T47D (cell line): Measurements from ENCODE around the gene CSNK1A1L.

Experiments used
- DNase-seq, 2 experiments: peaks; one replicate each; pipeline versions ENCODE4 v3.0.0 to v3.0.0-alpha.2; 2011 to 2012; ENCODE audit warnings: low read depth in 1 of 2, low spot score in 1 of 2
- JUND ChIP-seq: IDR thresholded peaks from 2 replicates; pipeline ENCODE4 v1.6.1; 2012; ENCODE audit warnings: low read depth
- in situ Hi-C: cut with HindIII; loops from 2 replicates; pipeline ENCODE4 v1.10.0; 2016; ENCODE audit warnings: low sequenced_read_pairs, low pct_unique_long_range_greater_than_20kb

Gene CSNK1A1L

DNA sequence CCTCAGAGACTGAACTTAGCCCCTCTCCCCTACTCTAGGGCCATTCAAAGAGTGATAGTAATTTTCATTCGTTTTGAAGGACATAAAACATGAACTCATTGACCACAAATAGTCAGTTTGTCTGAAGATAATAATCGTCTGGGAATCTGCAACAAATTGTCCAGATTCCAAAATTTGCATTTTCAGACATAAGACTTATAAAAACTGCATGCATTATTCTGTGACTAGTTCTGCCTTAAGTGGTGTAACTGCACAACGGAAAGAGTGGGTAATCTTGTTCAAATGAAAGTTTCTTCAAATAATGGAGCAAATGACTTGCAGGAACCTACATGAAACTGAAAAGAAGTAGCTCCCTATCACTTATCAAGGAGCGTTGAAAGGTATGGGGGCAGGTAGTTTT is 8.4 kb downstream of the CSNK1A1L start:
- in situ Hi-C loops: no loop called here
- no peak for DNase-seq
- TF ChIP-seq JUND: no peak

- in situ Hi-C loops: no loop called here
- no peak for DNase-seq
These were observed 10.6 kb downstream of the CSNK1A1L start for GRCh38 chr13:37094840-37095239.

GRCh38 chr13:37094099-37094498 is 11.4 kb downstream of the CSNK1A1L start:
- TF ChIP-seq JUND: no peak
- in situ Hi-C loops: no loop called here
- no peak for DNase-seq

More at GRCh38 chr13:37094840-37095239, 10.6 kb downstream of the CSNK1A1L start:
- TF ChIP-seq JUND: no peak

GRCh38 chr13:37091835-37092234 is 13.6 kb downstream of the CSNK1A1L start:
- DNase-seq: no peak
- in situ Hi-C loops: no loop called here
- no peak for TF ChIP-seq JUND

- no peak for DNase-seq
- TF ChIP-seq JUND: no peak
- in situ Hi-C loops: no loop called here
These were observed 14.6 kb downstream of the CSNK1A1L start for GRCh38 chr13:37090912-37091311.

- DNase-seq: no peak
- in situ Hi-C loops: no loop called here
- TF ChIP-seq JUND: no peak
These were observed 16.0 kb downstream of the CSNK1A1L start for GRCh38 chr13:37089495-37089894.

GRCh38 chr13:37087486-37087885 is 18.0 kb downstream of the CSNK1A1L start:
- TF ChIP-seq JUND: no peak
- DNase-seq: no peak
- in situ Hi-C loops: no loop called here

DNA sequence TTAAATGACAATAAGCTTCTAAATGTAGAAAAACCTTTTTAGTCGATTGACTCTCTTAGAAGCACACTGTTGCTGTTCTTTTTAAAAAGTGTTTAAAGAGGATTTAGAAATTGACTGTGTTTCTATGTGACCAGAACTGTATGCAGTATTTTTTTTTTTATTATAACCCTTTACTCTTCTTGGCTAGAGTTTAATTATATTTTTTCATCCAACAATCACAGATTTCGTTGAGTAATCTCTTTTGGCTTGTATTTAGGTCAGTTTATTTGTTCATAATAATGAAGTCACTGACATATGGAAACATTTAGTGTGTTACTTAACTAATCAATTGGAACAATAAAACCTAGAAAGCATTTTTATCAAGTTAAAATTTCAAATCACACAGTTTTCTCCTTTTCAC is 19.9 kb downstream of the CSNK1A1L start:
- in situ Hi-C loops: no loop called here
- TF ChIP-seq JUND: no peak
- no peak for DNase-seq

GRCh38 chr13:37076818-37077217 is 28.6 kb downstream of the CSNK1A1L start:
- no peak for DNase-seq
- in situ Hi-C loops: no loop called here

DNA sequence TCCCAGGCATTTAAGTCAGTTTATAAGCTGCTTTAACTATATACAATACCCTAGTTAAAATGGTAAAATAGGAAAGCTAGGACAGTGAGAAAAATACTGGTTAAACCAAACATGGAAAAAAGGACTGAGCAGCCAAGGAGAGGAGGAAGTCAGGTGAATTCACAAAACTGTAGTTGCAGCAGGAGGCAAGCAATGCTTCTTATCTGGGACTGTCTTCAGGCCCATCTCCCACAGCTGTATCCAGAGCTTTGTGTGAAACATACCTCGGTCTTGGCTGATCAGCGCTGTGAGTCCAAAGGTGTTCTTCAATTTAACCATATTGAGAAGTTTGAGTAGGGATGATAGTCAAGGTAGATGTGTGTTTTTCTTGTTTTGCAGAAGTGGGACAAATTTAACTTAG is 30.3 kb downstream of the CSNK1A1L start:
- in situ Hi-C loops: no loop called here
- TF ChIP-seq JUND: no peak
- DNase-seq: no peak

More at GRCh38 chr13:37076818-37077217, 28.6 kb downstream of the CSNK1A1L start:
- no peak for TF ChIP-seq JUND

GRCh38 chr13:37074703-37075102 is 30.8 kb downstream of the CSNK1A1L start:
- in situ Hi-C loops: no loop called here
- TF ChIP-seq JUND: no peak
- peak in 1 of 2 experiments; percentile 35 for DNase-seq

DNA sequence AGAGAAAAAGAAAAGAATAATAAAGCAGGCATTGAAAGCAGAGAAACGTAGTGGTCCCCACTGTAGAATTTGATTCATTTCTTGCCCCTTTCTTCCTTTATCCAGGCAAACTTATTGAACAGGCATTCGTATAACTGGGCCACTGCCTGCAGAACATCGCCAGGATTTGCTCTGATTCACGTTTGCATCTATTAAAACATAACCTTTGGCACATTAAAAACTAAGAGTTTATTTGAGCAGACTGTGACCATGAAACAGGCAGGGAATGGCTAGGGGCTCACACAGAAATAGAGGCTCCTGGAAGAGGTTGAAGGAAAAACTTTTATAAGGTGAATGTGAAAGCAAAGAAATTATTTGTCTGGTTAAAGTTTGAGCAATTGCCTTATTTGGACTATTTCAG is 33.4 kb downstream of the CSNK1A1L start:
- TF ChIP-seq JUND: no peak
- DNase-seq: no peak
- in situ Hi-C loops: no loop called here

DNA sequence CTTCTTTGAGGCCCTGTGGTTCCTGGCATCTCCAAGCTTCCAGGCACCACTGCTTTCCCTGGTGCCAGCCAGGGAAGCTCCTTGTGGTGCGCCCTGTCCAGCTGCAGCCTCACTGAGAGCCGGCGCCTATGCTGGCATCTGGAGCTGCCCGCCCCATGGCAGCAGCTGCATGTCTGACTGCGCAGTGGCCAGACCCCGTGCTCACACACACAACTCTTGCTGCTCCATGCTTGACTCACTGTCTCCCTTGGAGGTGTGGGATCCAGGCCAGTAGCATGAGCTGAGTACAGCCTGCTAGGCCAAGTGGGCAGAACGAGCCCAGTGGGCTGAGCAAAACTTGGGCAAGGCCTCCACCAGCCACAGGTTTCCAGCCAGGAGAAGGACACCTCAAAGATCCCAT is 34.5 kb downstream of the CSNK1A1L start:
- no peak for TF ChIP-seq JUND
- in situ Hi-C loops: no loop called here
- DNase-seq: no peak

- no peak for TF ChIP-seq JUND
- in situ Hi-C loops: no loop called here
- no peak for DNase-seq
These were observed 35.2 kb downstream of the CSNK1A1L start for GRCh38 chr13:37070145-37070695.
